Right cardiac atrium (tissue), 5 donors: Measurements from ENCODE around the gene FYTTD1. TPM values are rescaled to one million over a fixed set of nuclear protein-coding genes. Genes with fewer than 3 reads are reported as not detected.
A peak's percentile ranks its signal among the peaks of the same experiment; 100 is the strongest.

ENCODE experiments used
- ATAC-seq, 2 donors: fragments of 200-7000 bp; cut with Tn5 transposase; one replicate each; pipeline versions ENCODE4 v1.8.0 to v1.9.1; 2020; ENCODE audit warnings: moderate library complexity in 2 of 2, mild to moderate bottlenecking in 1 of 2
- DNase-seq, 3 donors: peaks; one replicate each; pipeline ENCODE4 v3.0.0-alpha.2; 2020
- H3K27ac ChIP-seq: one replicate; pipeline ENCODE4 v1.5.1; 2013; ENCODE audit warnings: mild to moderate bottlenecking, low read length, control low read depth, moderate library complexity
- H3K27me3 ChIP-seq: one replicate; pipeline ENCODE4 v1.6.1; 2013; ENCODE audit not compliant: control insufficient read depth, insufficient read depth
- H3K4me1 ChIP-seq: one replicate; pipeline ENCODE4 v1.6.1; 2013; ENCODE audit warnings: low read length; ENCODE audit not compliant: control insufficient read depth, insufficient read depth
- H3K4me3 ChIP-seq: one replicate; pipeline ENCODE4 v1.5.1; 2013; ENCODE audit warnings: low read length, control low read depth
- H3K9me3 ChIP-seq: one replicate; pipeline ENCODE4 v1.6.1; 2013; ENCODE audit warnings: low read length; ENCODE audit not compliant: control insufficient read depth
- WGBS: extraction: QIAGEN DNeasy Blood & Tissue Kit; methylation state at CpG from one replicate; pipeline ENCODE4 v1.1.7; 2013; 5-methylcytosine and 5-hydroxymethylcytosine counted together
- intact Hi-C, 4 donors: fragments of 100-400 bp; cut with DNase I; formaldehyde crosslinking; loops; one replicate each; pipeline versions ENCODE4 v1.11.0 to v1.14.0; 2022 to 2023
- polyA plus RNA-seq: library from polyadenylated mRNA; stranded (reverse); fragments of 200-250 nt; gene quantifications from one replicate; pipeline ENCODE4 v1.2.3, GENCODE V29; 2013
- total RNA-seq, 4 donors: library from RNA; stranded (reverse); fragmentation: NEBNext Ultra II Directional; extraction: Animal tissue kit (Norgen Biotek cat#: 25700); gene quantifications; one replicate each; pipeline ENCODE4 v1.2.1, GENCODE V29; 2021
- donor health status: healthy with polysubstance abuse.
- donor health status: DM: no; HTN: yes; CAD: no.
- donor health status: DM: no; HTN: no; CAD: no.
- donor health status: DM: no; HTN: yes; CAD: no; lungs with severe emphysema.
- donor health status: DM: yes; HTN: yes; CAD: no.

The FYTTD1 gene
- total and polyA plus RNA-seq, 5 donors = 17.2 to 61.0 (median 58.0) TPM

- intact Hi-C loops = no loop called here
- ATAC-seq = no peak
Observed at GRCh38 chr3:197756704-197757103, 7.0 kb downstream of the FYTTD1 start.

DNA sequence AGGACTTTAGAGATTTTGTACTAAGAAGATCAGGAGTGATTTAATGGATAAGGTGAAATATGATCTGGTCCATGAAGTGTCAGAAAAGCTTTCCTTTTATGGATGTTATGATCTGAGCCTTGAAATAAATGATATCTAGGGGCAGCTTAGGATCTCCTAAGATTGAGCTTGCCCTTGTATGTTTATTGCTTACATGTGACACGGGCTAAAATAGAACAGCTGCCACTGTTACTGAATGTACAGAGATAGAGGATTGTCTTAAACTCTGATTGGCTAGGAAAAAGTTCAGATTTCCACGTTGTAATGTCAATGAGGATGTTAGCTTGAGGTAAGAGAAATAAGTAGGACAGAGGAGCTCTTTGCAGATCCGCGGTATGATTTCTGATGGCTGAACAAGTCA, 8.8 kb downstream of the FYTTD1 start:
- ATAC-seq (peak in 1 of 2 donors; percentile 50), DNase-seq (no peak)
- WGBS = 83% methylated on average over 4 of the region's 4 CpGs
- Histone ChIP-seq H3K4me1 (peaks cover 3% of the 10 kb centered on the region), H3K27ac (no peak overlapping the region), H3K27me3 (no peaks in the 10 kb centered on the region), H3K4me3 (no peak overlapping the region), H3K9me3 (no peaks in the 10 kb centered on the region)
- intact Hi-C loops = no loop called here

More at GRCh38 chr3:197756704-197757103, 7.0 kb downstream of the FYTTD1 start:
- Histone ChIP-seq H3K4me1 (peaks cover 3% of the 10 kb centered on the region), H3K27ac (no peak overlapping the region), H3K4me3 (peak overlapping the region; percentile 5), H3K27me3 (no peaks in the 10 kb centered on the region), H3K9me3 (no peaks in the 10 kb centered on the region)
- WGBS = 84% methylated on average over 3 of the region's 3 CpGs
- no peak for DNase-seq

DNA sequence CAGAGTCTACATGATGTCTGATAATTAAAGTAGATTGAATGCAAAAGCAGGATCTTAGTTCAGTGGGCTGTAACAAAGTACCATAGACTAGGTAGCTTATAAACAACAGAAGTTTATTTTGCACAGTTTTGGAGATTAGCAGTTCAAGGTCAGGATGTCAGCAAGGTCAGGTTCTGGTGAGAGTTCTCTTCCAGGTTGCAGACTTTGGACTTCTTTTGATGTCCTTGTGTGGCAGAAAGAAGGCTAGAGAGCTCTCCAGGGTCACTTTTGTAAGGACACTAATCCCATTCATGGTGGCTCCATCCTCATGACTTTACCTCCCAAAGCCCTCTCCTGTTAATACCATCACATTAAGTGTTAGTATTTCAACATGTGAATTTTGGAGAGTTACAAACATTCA, 12.1 kb downstream of the FYTTD1 start:
- Histone ChIP-seq H3K27me3 (no peaks in the 10 kb centered on the region), H3K27ac (no peak overlapping the region), H3K4me3 (no peak overlapping the region), H3K9me3 (no peaks in the 10 kb centered on the region), H3K4me1 (no peaks in the 10 kb centered on the region)
- DNase-seq (no peak), ATAC-seq (no peak)
- intact Hi-C loops = no loop called here

GRCh38 chr3:197775317-197775716, 25.6 kb downstream of the FYTTD1 start:
- Histone ChIP-seq H3K27ac (no peak overlapping the region), H3K4me3 (no peak overlapping the region), H3K27me3 (no peaks in the 10 kb centered on the region), H3K9me3 (no peaks in the 10 kb centered on the region), H3K4me1 (no peaks in the 10 kb centered on the region)
- ATAC-seq = peak in 1 of 2 donors; percentile 57
- DNase-seq = no peak
- WGBS = 59% methylated on average over 7 of the region's 7 CpGs
- intact Hi-C loops = no loop called here

GRCh38 chr3:197782230-197782629, 32.5 kb downstream of the FYTTD1 start:
- H3K9me3 ChIP-seq = no peaks in the 10 kb centered on the region
- H3K27me3 ChIP-seq = no peaks in the 10 kb centered on the region
- DNase-seq = no peak
- 75% methylated on average over 4 of the region's 4 CpGs for WGBS
- no peak overlapping the region for H3K4me3 ChIP-seq
- no peaks in the 10 kb centered on the region for H3K4me1 ChIP-seq
- ATAC-seq = no peak
- intact Hi-C loops = no loop called here
- H3K27ac ChIP-seq = no peak overlapping the region

DNA sequence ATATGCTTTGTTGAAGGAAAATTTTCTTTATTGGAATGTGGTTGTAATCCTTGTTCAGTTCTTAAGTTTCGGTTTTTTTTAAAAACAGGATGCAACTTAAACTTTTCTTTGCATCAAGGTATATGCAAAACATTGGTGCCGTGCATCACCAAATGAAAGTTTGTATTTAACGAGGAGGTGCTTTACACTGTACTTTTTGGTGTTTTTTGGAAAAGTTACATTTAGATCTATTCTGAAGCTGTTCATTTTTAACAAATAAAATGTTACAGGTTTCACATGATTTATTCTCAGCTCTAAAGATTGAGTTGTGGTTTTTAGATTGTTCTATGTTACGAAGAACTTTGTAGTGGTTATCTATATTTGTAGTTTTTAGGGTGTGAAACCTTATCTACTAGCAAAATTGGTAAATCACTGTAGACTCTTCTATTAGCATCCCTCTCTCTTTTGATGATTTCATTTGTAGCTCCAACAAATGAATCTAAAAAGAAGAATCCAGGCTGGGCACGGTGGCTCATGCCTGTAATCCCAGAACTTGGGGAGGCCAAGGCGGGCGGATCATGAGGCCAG, 34.4 kb downstream of the FYTTD1 start:
- no peaks in the 10 kb centered on the region for H3K9me3 ChIP-seq
- ATAC-seq = no peak
- H3K27me3 ChIP-seq = no peaks in the 10 kb centered on the region
- no peaks in the 10 kb centered on the region for H3K4me1 ChIP-seq
- intact Hi-C loops = no loop called here
- 96% methylated on average over 7 of the region's 7 CpGs for WGBS
- no peak overlapping the region for H3K27ac ChIP-seq
- DNase-seq = no peak
- no peak overlapping the region for H3K4me3 ChIP-seq

- no peak overlapping the region for H3K27ac ChIP-seq
- no peak overlapping the region for H3K4me3 ChIP-seq
- intact Hi-C loops = no loop called here
- no peaks in the 10 kb centered on the region for H3K27me3 ChIP-seq
- ATAC-seq (no peak), DNase-seq (no peak)
- H3K4me1 ChIP-seq = no peaks in the 10 kb centered on the region
- 85% methylated on average over 1 of the region's 1 CpG for WGBS
- no peaks in the 10 kb centered on the region for H3K9me3 ChIP-seq
Observed at GRCh38 chr3:197787412-197787811, 37.7 kb downstream of the FYTTD1 start.

GRCh38 chr3:197789309-197789708, 39.6 kb downstream of the FYTTD1 start:
- Histone ChIP-seq H3K27ac (no peak overlapping the region), H3K27me3 (no peaks in the 10 kb centered on the region), H3K9me3 (no peaks in the 10 kb centered on the region), H3K4me3 (no peak overlapping the region), H3K4me1 (no peaks in the 10 kb centered on the region)
- WGBS = 95% methylated on average over 3 of the region's 3 CpGs
- intact Hi-C loops = no loop called here
- ATAC-seq (no peak), DNase-seq (no peak)

GRCh38 chr3:197790033-197790432, 40.4 kb downstream of the FYTTD1 start:
- H3K27me3 ChIP-seq = no peaks in the 10 kb centered on the region
- H3K27ac ChIP-seq = no peak overlapping the region
- intact Hi-C loops = no loop called here
- H3K9me3 ChIP-seq = no peaks in the 10 kb centered on the region
- no peaks in the 10 kb centered on the region for H3K4me1 ChIP-seq
- ATAC-seq = no peak
- WGBS = 77% methylated on average over 1 of the region's 1 CpG
- H3K4me3 ChIP-seq = no peak overlapping the region
- DNase-seq = no peak

- Histone ChIP-seq H3K4me3 (peak within 1 kb of the TSS; percentile 85), H3K27me3 (no peaks in the 10 kb centered on the region), H3K27ac (peak within 1 kb of the TSS; percentile 48), H3K9me3 (no peaks in the 10 kb centered on the region), H3K4me1 (no peaks in the 10 kb centered on the region)
- DNase-seq (peak; percentile 86 to 95 (median 94)), ATAC-seq (peak; percentile 94)
- intact Hi-C loops = no loop called here
- under 1% methylated on average over 83 of the region's 83 CpGs for WGBS
Observed at GRCh38 chr3:197791113-197791891, 41.6 kb downstream of the FYTTD1 start, which contains the start of gene LRCH3. LRCH3 (plus strand) TSS chr3:197791254; CDS start chr3:197791279, 25 bp downstream.

GRCh38 chr3:197791892-197792647, 42.4 kb downstream of the FYTTD1 start:
- WGBS = 18% methylated on average over 25 of the region's 25 CpGs
- Histone ChIP-seq H3K27me3 (no peaks in the 10 kb centered on the region), H3K9me3 (no peaks in the 10 kb centered on the region), H3K4me3 (peak overlapping the region; percentile 85), H3K4me1 (no peaks in the 10 kb centered on the region), H3K27ac (peak overlapping the region; percentile 48)
- intact Hi-C loops = no loop called here
- peak; percentile 39 to 54 for ATAC-seq
- peak in 1 of 3 donors; percentile 43 for DNase-seq
